ENCODE measurements around the gene CHSY3.

The CHSY3 gene

GRCh38 chr5:130096483-130096882, 192.2 kb downstream of the CHSY3 start:
- DNase-seq (ENCODE audit: low read depth in 2 of 2): no peak

GRCh38 chr5:130099008-130099407, 194.7 kb downstream of the CHSY3 start:
- no peak for DNase-seq (ENCODE audit: low read depth in 2 of 2)

GRCh38 chr5:130102375-130102774, 198.1 kb downstream of the CHSY3 start:
- DNase-seq (ENCODE audit: low read depth in 2 of 2): no peak

GRCh38 chr5:130102960-130103359, 198.7 kb downstream of the CHSY3 start:
- no peak for DNase-seq (ENCODE audit: low read depth in 2 of 2)

GRCh38 chr5:130104895-130105688, 200.8 kb downstream of the CHSY3 start:
- DNase-seq (ENCODE audit: low read depth in 2 of 2): no peak

GRCh38 chr5:130106480-130106879, 202.2 kb downstream of the CHSY3 start:
- DNase-seq (ENCODE audit: low read depth in 2 of 2): no peak

- DNase-seq (ENCODE audit: low read depth in 2 of 2): no peak
Observed at GRCh38 chr5:130109152-130109551, 204.9 kb downstream of the CHSY3 start.

GRCh38 chr5:130110328-130110727, 206.1 kb downstream of the CHSY3 start:
- DNase-seq (ENCODE audit: low read depth in 2 of 2): no peak

- no peak for DNase-seq (ENCODE audit: low read depth in 2 of 2)
Observed at GRCh38 chr5:130111746-130112145, 207.5 kb downstream of the CHSY3 start.

- no peak for DNase-seq (ENCODE audit: low read depth in 2 of 2)
Observed at GRCh38 chr5:130112246-130112645, 208.0 kb downstream of the CHSY3 start.

GRCh38 chr5:130115686-130116085, 211.4 kb downstream of the CHSY3 start:
- DNase-seq (ENCODE audit: low read depth in 2 of 2): no peak

GRCh38 chr5:130116462-130116861, 212.2 kb downstream of the CHSY3 start:
- DNase-seq (ENCODE audit: low read depth in 2 of 2): no peak

- DNase-seq (ENCODE audit: low read depth in 2 of 2): no peak
Observed at GRCh38 chr5:130116972-130117371, 212.7 kb downstream of the CHSY3 start.

- no peak for DNase-seq (ENCODE audit: low read depth in 2 of 2)
Observed at GRCh38 chr5:130126746-130127145, 222.5 kb downstream of the CHSY3 start.

- DNase-seq (ENCODE audit: low read depth in 2 of 2): no peak
Observed at GRCh38 chr5:130135506-130135905, 231.2 kb downstream of the CHSY3 start.

- no peak for DNase-seq (ENCODE audit: low read depth in 2 of 2)
Observed at GRCh38 chr5:130136300-130136699, 232.0 kb downstream of the CHSY3 start.

- no peak for DNase-seq (ENCODE audit: low read depth in 2 of 2)
Observed at GRCh38 chr5:130137681-130138080, 233.4 kb downstream of the CHSY3 start.

GRCh38 chr5:130138406-130139045, 234.3 kb downstream of the CHSY3 start:
- DNase-seq (ENCODE audit: low read depth in 2 of 2): no peak

GRCh38 chr5:130141659-130142320, 237.5 kb downstream of the CHSY3 start:
- DNase-seq (ENCODE audit: low read depth in 2 of 2): no peak

GRCh38 chr5:130151239-130151638, 247.0 kb downstream of the CHSY3 start:
- DNase-seq (ENCODE audit: low read depth in 2 of 2): no peak

- no peak for DNase-seq (ENCODE audit: low read depth in 2 of 2)
Observed at GRCh38 chr5:130155345-130156011, 251.2 kb downstream of the CHSY3 start.

- no peak for DNase-seq (ENCODE audit: low read depth in 2 of 2)
Observed at GRCh38 chr5:130158036-130158435, 253.8 kb downstream of the CHSY3 start.
